HG02973 (cell line): ENCODE results near the gene NLRP6.

ENCODE experiments used
- ATAC-seq: cut with Tn5 transposase; IDR thresholded peaks from one replicate; pipeline ENCODE4 v1.9.1; 2021; ENCODE audit warnings: moderate library complexity; ENCODE audit not compliant: unreplicated experiment

The NLRP6 gene

GRCh38 chr11:292211-293121 lies 14.3 kb downstream of the NLRP6 start:
- no peak for ATAC-seq

- no peak for ATAC-seq
Measured at GRCh38 chr11:293271-293851, 15.2 kb downstream of the NLRP6 start.

GRCh38 chr11:293852-294661 lies 15.8 kb downstream of the NLRP6 start:
- no peak for ATAC-seq

GRCh38 chr11:294780-295179 lies 16.6 kb downstream of the NLRP6 start:
- ATAC-seq = no peak

- no peak for ATAC-seq
Measured at GRCh38 chr11:295351-296170, 17.4 kb downstream of the NLRP6 start.

GRCh38 chr11:296171-297050 lies 18.2 kb downstream of the NLRP6 start:
- ATAC-seq = no peak

GRCh38 chr11:297051-297585 lies 18.9 kb downstream of the NLRP6 start:
- ATAC-seq = no peak

- no peak for ATAC-seq
Measured at GRCh38 chr11:297586-298405, 19.6 kb downstream of the NLRP6 start.

- no peak for ATAC-seq
Measured at GRCh38 chr11:298406-299065, 20.3 kb downstream of the NLRP6 start.

GRCh38 chr11:299081-299891 lies 21.1 kb downstream of the NLRP6 start, which contains the start of gene IFITM5:
TSS of gene IFITM5 (minus strand) at chr11:299526. CDS start at chr11:299490, 36 bp downstream.
- no peak for ATAC-seq

- no peak for ATAC-seq
Measured at GRCh38 chr11:299951-300735, 21.9 kb downstream of the NLRP6 start.

- ATAC-seq = no peak
Measured at GRCh38 chr11:303363-303762, 25.2 kb downstream of the NLRP6 start.

GRCh38 chr11:304061-304506 lies 25.9 kb downstream of the NLRP6 start:
- ATAC-seq = no peak

GRCh38 chr11:304915-305843 lies 27.0 kb downstream of the NLRP6 start:
- ATAC-seq = no peak

- ATAC-seq = no peak
Measured at GRCh38 chr11:305844-306211, 27.6 kb downstream of the NLRP6 start.
